Trophoblast cell (in vitro differentiated cells and primary cell): Measurements from ENCODE around the gene ZC3H18. TPM values are rescaled to one million over a fixed set of nuclear protein-coding genes. Genes with fewer than 3 reads are reported as not detected.

ENCODE experiments used
- DNase-seq, 2 donors: peaks; one replicate each; pipeline ENCODE4 v3.0.0-alpha.2; 2016
- H2AFZ ChIP-seq: 2 replicates; pipeline ENCODE4 v1.6.1; 2013; ENCODE audit warnings: low read length, moderate library complexity, mild to moderate bottlenecking; ENCODE audit not compliant: insufficient read depth, poor library complexity
- H2AK5ac ChIP-seq: 2 replicates; pipeline ENCODE4 v1.6.1; 2013; ENCODE audit warnings: mild to moderate bottlenecking, low read length
- H2BK120ac ChIP-seq: 2 replicates; pipeline ENCODE4 v1.6.1; 2013; ENCODE audit warnings: low read length, mild to moderate bottlenecking, moderate library complexity; ENCODE audit not compliant: insufficient read depth, poor library complexity
- H2BK12ac ChIP-seq: 2 replicates; pipeline ENCODE4 v1.6.1; 2013; ENCODE audit warnings: mild to moderate bottlenecking, low read length, moderate library complexity
- H2BK5ac ChIP-seq: 2 replicates; pipeline ENCODE4 v1.6.1; 2013; ENCODE audit warnings: low read length, low read depth, moderate library complexity, mild to moderate bottlenecking; ENCODE audit not compliant: poor library complexity
- H3K14ac ChIP-seq: 2 replicates; pipeline ENCODE4 v1.6.1; 2013; ENCODE audit warnings: mild to moderate bottlenecking, low read length
- H3K18ac ChIP-seq: 2 replicates; pipeline ENCODE4 v1.6.1; 2013; ENCODE audit warnings: mild to moderate bottlenecking, low read length
- H3K23ac ChIP-seq: 2 replicates; pipeline ENCODE4 v1.6.1; 2013; ENCODE audit warnings: low read length
- H3K27ac ChIP-seq: 2 replicates; pipeline ENCODE4 v1.5.1; 2013; ENCODE audit warnings: low read depth, mild to moderate bottlenecking, inconsistent platforms, low read length, moderate library complexity
- H3K27me3 ChIP-seq: 2 replicates; pipeline ENCODE4 v1.6.1; 2013; ENCODE audit warnings: inconsistent platforms, mild to moderate bottlenecking, low read length, moderate library complexity; ENCODE audit not compliant: insufficient read depth
- H3K36me3 ChIP-seq, 2 experiments: 1 replicate in 1 of 2; 2 replicates in 1 of 2; pipeline ENCODE4 v1.6.1; 2013; ENCODE audit warnings: low read length in 2 of 2, mild to moderate bottlenecking in 2 of 2, moderate library complexity in 1 of 2; ENCODE audit not compliant: insufficient read depth in 2 of 2, control insufficient read depth in 1 of 2
- H3K4ac ChIP-seq: 2 replicates; pipeline ENCODE4 v1.6.1; 2013; ENCODE audit warnings: low read depth, mild to moderate bottlenecking, low read length, moderate library complexity
- H3K4me1 ChIP-seq, 2 experiments: 1 replicate in 1 of 2; 2 replicates in 1 of 2; pipeline ENCODE4 v1.6.1; 2013; ENCODE audit warnings: low read length in 2 of 2, mild to moderate bottlenecking in 2 of 2, moderate library complexity in 1 of 2; ENCODE audit not compliant: insufficient read depth in 2 of 2, control insufficient read depth in 1 of 2
- H3K4me2 ChIP-seq: 2 replicates; pipeline ENCODE4 v1.6.1; 2013; ENCODE audit warnings: inconsistent platforms, mild to moderate bottlenecking, low read length, moderate library complexity
- H3K4me3 ChIP-seq: 2 replicates; pipeline ENCODE4 v1.5.1; 2013; ENCODE audit warnings: mild to moderate bottlenecking, low read depth, low read length, inconsistent platforms
- H3K79me1 ChIP-seq: one replicate; pipeline ENCODE4 v1.6.1; 2013; ENCODE audit warnings: low read length
- H3K79me2 ChIP-seq: 2 replicates; pipeline ENCODE4 v1.6.1; 2013; ENCODE audit warnings: low read length, mild to moderate bottlenecking; ENCODE audit not compliant: control insufficient read depth, insufficient read depth, poor library complexity
- H3K9ac ChIP-seq: 2 replicates; pipeline ENCODE4 v1.6.1; 2013; ENCODE audit warnings: mild to moderate bottlenecking, low read length
- H3K9me3 ChIP-seq: 2 replicates; pipeline ENCODE4 v1.6.1; 2013; ENCODE audit warnings: low read depth, mild to moderate bottlenecking, control low read depth, inconsistent platforms, low read length; ENCODE audit not compliant: insufficient read depth
- H4K12ac ChIP-seq: 2 replicates; pipeline ENCODE4 v1.6.1; 2013; ENCODE audit warnings: low read depth, mild to moderate bottlenecking, low read length, moderate library complexity
- H4K8ac ChIP-seq: 2 replicates; pipeline ENCODE4 v1.6.1; 2013; ENCODE audit warnings: low read depth, mild to moderate bottlenecking, low read length, moderate library complexity
- H4K91ac ChIP-seq: one replicate; pipeline ENCODE4 v1.6.1; 2013; ENCODE audit warnings: low read depth, mild to moderate bottlenecking, low read length, moderate library complexity
- WGBS: extraction: QIAGEN DNeasy Blood & Tissue Kit; methylation state at CpG from one replicate; pipeline ENCODE4 v1.1.7; 2013; ENCODE audit warnings: missing lambda C conversion rate; ENCODE audit not compliant: insufficient read length, insufficient coverage; ENCODE audit errors: extremely low coverage; 5-methylcytosine and 5-hydroxymethylcytosine counted together
- polyA plus RNA-seq: library from polyadenylated mRNA; stranded (reverse); fragments of 200-250 nt; gene quantifications from 2 replicates; pipeline ENCODE4 v1.2.3, GENCODE V29; 2013

Gene ZC3H18
- 35.5 and 35.7 TPM in 2 replicates for polyA plus RNA-seq

DNA sequence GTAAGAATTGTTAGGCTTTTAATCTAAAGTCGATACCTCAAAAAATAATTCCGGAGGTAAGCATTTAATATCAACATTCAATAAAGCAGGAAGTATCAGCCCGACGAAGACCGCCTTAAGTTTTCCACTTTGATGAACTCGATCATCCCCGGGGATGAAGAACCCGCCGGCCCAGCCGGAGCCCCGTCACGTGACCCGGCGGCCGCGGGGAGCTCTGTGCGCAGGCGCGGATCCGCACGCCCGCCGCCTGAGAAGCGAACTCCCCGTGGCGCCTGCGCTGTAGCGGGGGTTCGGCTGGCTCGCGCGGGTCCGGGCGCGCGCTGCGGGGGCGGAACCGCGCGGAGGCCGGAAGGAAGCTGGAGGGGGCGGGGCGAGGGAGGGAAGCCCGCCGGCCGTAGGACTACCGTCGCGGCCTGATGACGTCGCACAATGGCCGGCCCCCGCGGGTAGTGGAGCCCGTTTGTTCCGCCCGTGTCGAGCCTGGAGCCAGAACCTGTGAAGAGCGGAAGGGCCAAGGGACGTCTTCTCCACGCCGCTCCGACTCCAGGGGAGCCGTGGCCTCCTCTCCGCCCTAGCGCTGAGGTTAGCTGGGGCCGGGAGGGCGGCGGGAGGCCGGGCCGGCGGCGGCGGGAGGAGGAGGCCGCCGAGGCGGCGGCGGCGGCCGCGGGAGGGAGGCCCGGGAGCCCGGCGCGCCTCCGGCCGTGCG is at the start of gene ZC3H18:
ZC3H18 (plus strand) TSS at position 419 of the 706 bp plus-strand sequence. CDS start 6,721 bp downstream, outside the sequence.
- Histone ChIP-seq H2BK120ac (peak within 1 kb of the TSS; percentile 86), H3K9ac (peak within 1 kb of the TSS; percentile 98), H3K27ac (peak within 1 kb of the TSS; percentile 48), H3K4me1 (peaks cover 3 to 13% of the 10 kb centered on the region in 2 experiments), H3K4me3 (peak within 1 kb of the TSS; percentile 100), H2BK5ac (peak within 1 kb of the TSS; percentile 67), H3K36me3 (peaks cover 4 to 8% of the 10 kb centered on the region in 2 experiments), H3K79me2 (peaks cover 8% of the 10 kb centered on the region), H2BK12ac (no peak within 1 kb of the TSS), H3K9me3 (peaks cover 2% of the 10 kb centered on the region), H2AK5ac (peak within 1 kb of the TSS; percentile 85), H3K4ac (peak within 1 kb of the TSS; percentile 92), H3K79me1 (peaks cover 6% of the 10 kb centered on the region), H3K4me2 (peak within 1 kb of the TSS; percentile 100), H4K91ac (peak within 1 kb of the TSS; percentile 59), H3K27me3 (no peaks in the 10 kb centered on the region), H4K8ac (peak within 1 kb of the TSS; percentile 100), H3K18ac (peak within 1 kb of the TSS; percentile 89), H3K14ac (peak within 1 kb of the TSS; percentile 96), H3K23ac (no peak within 1 kb of the TSS), H4K12ac (peak within 1 kb of the TSS; percentile 93), H2AFZ (peak within 1 kb of the TSS; percentile 97)
- DNase-seq = peak; percentile 95 to 99
- no CpG with 5 or more reads among the region's 90 CpGs for WGBS

DNA sequence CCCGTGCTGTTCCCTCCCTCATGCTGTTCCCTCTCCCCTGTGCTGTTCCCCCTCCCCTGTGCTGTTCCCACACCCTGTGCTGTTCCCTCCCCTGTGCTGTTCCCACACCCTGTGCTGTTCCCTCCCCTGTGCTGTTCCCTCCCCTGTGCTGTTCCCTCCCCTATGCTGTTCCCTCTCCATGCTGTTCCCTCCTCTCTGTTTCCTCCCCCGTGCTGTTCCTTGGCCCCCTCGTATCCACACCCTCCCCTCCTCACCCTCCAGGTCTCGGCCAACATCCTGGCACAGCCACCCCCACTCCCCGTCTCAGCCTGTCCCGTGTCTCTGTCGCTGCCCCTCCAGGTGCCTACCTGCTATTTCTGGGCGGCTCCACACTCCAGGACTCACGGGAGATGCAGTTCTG is 48.5 kb upstream of the ZC3H18 start:
- no peak overlapping the region for H3K9ac ChIP-seq
- H3K27ac ChIP-seq = no peak overlapping the region
- H3K4me2 ChIP-seq = no peak overlapping the region
- H2BK120ac ChIP-seq = no peak overlapping the region
- no peak overlapping the region for H3K14ac ChIP-seq
- H4K8ac ChIP-seq = no peak overlapping the region
- H2AK5ac ChIP-seq = no peak overlapping the region
- no CpG with 5 or more reads among the region's 9 CpGs for WGBS
- no peaks in the 10 kb centered on the region for H3K4me1 ChIP-seq
- no peak for DNase-seq
- no peak overlapping the region for H4K12ac ChIP-seq
- no peaks in the 10 kb centered on the region for H3K79me1 ChIP-seq
- H2BK5ac ChIP-seq = no peak overlapping the region
- H3K36me3 ChIP-seq = peaks cover 2 to 4% of the 10 kb centered on the region in 2 experiments
- H3K27me3 ChIP-seq = no peaks in the 10 kb centered on the region
- H3K18ac ChIP-seq = no peak overlapping the region
- H3K79me2 ChIP-seq = no peaks in the 10 kb centered on the region
- H3K4me3 ChIP-seq = peak overlapping the region; percentile 15
- H2AFZ ChIP-seq = no peak overlapping the region
- no peak overlapping the region for H3K4ac ChIP-seq
- H4K91ac ChIP-seq = no peak overlapping the region
- peaks cover 6% of the 10 kb centered on the region for H3K9me3 ChIP-seq
- no peak overlapping the region for H3K23ac ChIP-seq
- no peak overlapping the region for H2BK12ac ChIP-seq

- H2BK12ac ChIP-seq = no peak overlapping the region
- no peak overlapping the region for H3K9ac ChIP-seq
- no peak overlapping the region for H2BK120ac ChIP-seq
- no peak overlapping the region for H4K12ac ChIP-seq
- no peak overlapping the region for H4K8ac ChIP-seq
- no peaks in the 10 kb centered on the region for H3K79me1 ChIP-seq
- H2BK5ac ChIP-seq = no peak overlapping the region
- H3K14ac ChIP-seq = no peak overlapping the region
- WGBS = no CpG with 5 or more reads among the region's 24 CpGs
- no peak for DNase-seq
- H3K4me3 ChIP-seq = no peak overlapping the region
- no peak overlapping the region for H3K4me2 ChIP-seq
- no peak overlapping the region for H3K4ac ChIP-seq
- peaks cover 2 to 3% of the 10 kb centered on the region in 2 experiments for H3K4me1 ChIP-seq
- peaks cover 6% of the 10 kb centered on the region for H3K9me3 ChIP-seq
- H3K36me3 ChIP-seq = peaks cover 0 to 4% of the 10 kb centered on the region in 2 experiments
- H4K91ac ChIP-seq = no peak overlapping the region
- H3K27ac ChIP-seq = no peak overlapping the region
- H3K23ac ChIP-seq = no peak overlapping the region
- H3K27me3 ChIP-seq = no peaks in the 10 kb centered on the region
- no peak overlapping the region for H2AK5ac ChIP-seq
- no peak overlapping the region for H3K18ac ChIP-seq
- no peaks in the 10 kb centered on the region for H3K79me2 ChIP-seq
- H2AFZ ChIP-seq = no peak overlapping the region
These were observed 47.8 kb upstream of the ZC3H18 start for GRCh38 chr16:88522276-88522949.

DNA sequence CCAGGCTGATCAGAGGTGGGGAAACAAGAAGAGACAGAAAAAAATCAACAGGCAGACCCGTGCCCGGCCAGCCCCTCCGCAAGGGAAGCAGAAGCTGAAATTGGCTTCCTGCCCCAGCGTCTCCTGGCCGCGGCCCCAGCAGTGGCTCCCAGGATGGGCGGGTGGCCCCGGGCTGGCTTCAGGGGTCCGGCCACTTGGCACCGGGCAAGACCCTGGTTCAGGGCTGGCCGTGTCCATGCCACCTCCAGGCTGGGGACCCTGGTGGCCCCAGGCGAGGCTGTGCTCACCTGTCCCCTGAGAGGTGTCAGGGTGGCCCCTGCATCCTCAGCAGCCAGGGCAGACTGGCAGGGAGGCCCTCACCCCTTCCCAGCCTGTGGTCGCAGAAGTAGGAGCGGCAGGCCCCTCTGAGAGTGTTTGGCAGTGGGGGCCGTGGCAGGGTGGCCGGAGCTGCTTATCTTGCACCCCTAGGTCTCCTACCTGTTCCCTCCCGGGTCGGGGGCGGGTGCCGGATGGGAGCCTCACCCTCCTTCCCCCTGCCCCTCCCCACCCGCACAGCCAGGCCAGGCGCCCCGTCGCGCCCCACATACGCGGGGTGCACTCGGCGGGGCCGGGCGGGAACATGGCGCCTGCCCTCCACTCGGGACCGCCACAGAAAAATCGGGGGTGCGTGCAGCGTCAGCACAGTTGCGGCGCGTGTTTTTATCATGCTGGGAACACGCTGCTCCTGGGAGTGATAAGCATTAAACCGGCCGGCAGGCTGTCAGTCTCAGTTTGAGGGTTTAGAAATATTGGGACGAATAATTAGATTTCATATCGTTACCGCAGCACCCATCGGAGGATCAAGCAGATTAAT is 46.7 kb upstream of the ZC3H18 start:
- Histone ChIP-seq H3K4ac (no peak overlapping the region), H2BK12ac (no peak overlapping the region), H2BK120ac (no peak overlapping the region), H3K27ac (no peak overlapping the region), H2BK5ac (no peak overlapping the region), H3K23ac (no peak overlapping the region), H2AK5ac (no peak overlapping the region), H3K14ac (no peak overlapping the region), H3K79me1 (no peaks in the 10 kb centered on the region), H4K91ac (no peak overlapping the region), H3K4me2 (no peak overlapping the region), H3K18ac (no peak overlapping the region), H4K8ac (no peak overlapping the region), H3K4me1 (peaks cover 2 to 3% of the 10 kb centered on the region in 2 experiments), H3K27me3 (no peaks in the 10 kb centered on the region), H3K4me3 (no peak overlapping the region), H4K12ac (no peak overlapping the region), H3K9ac (no peak overlapping the region), H3K36me3 (peaks cover 0 to 4% of the 10 kb centered on the region in 2 experiments), H3K79me2 (no peaks in the 10 kb centered on the region), H2AFZ (no peak overlapping the region), H3K9me3 (peaks cover 6% of the 10 kb centered on the region)
- DNase-seq = no peak
- no CpG with 5 or more reads among the region's 47 CpGs for WGBS
